ENCODE data around the gene OR14I1. TPM values are rescaled to one million over a fixed set of nuclear protein-coding genes. Genes with fewer than 3 reads are reported as not detected.

OR14I1 gene
- total and polyA plus RNA-seq, 9 of the 15 experiments (the other 6 are each of a cell fraction or from before 2014, with no cell fraction given) = not detected

- POLR2A ChIA-PET = interaction anchor here (0.6 to 0.9 kb wide), 3 partner anchors 9 to 1417 kb away, joined by 3 read pairs; no protein-coding TSS in a partner anchor
- H2AFZ ChIP-seq (ENCODE audit: low read depth, low read length) = 0 out of 2 replicates have a peak overlapping the region, but pooled peaks have one; percentile 7
Measured at GRCh38 chr1:248750496-248750895, 47.9 kb upstream of the OR14I1 start.

GRCh38 chr1:248748211-248748610 lies 45.6 kb upstream of the OR14I1 start:
- Histone ChIP-seq H3K4me3 (no peak overlapping the region), H3K27me3 (ENCODE audit: control insufficient read depth in 2 of 2, insufficient read depth in 2 of 2, low read length in 2 of 2) (peaks cover 18 to 25% of the 10 kb centered on the region in 2 experiments), H3K9ac (ENCODE audit: insufficient read depth in 1 of 2, low read depth in 2 of 2, low read length in 2 of 2) (no peak overlapping the region), H3K4me1 (replicated peaks in 1 of 2; ENCODE audit: control insufficient read depth in 2 of 2, insufficient read depth in 2 of 2, low read length in 2 of 2) (peaks cover 2 to 6% of the 10 kb centered on the region in 2 experiments; a peak in 2 of 5 replicates), H4K20me1 (replicated peaks; ENCODE audit: control insufficient read depth, insufficient read depth, low read length) (no peaks in the 10 kb centered on the region), H3K79me2 (ENCODE audit: control insufficient read depth, insufficient read depth, low read length) (no peaks in the 10 kb centered on the region), H3K27ac (ENCODE audit: extremely low read depth, low read depth, low read length) (no peak overlapping the region), H3K9me3 (replicated peaks; ENCODE audit: control insufficient read depth, insufficient read depth, low read depth, low read length) (no peaks in the 10 kb centered on the region), H3K4me2 (ENCODE audit: insufficient read depth, low read length) (peak overlapping the region; percentile 37; the same call in 1 of the 2 replicates), H3K36me3 (ENCODE audit: control insufficient read depth, insufficient read depth, low read length) (no peaks in the 10 kb centered on the region), H2AFZ (ENCODE audit: low read depth, low read length) (no peak overlapping the region), H3K9me1 (ENCODE audit: control insufficient read depth, insufficient read depth, low read length) (no peaks in the 10 kb centered on the region)
- no peak for FAIRE-seq
- BruUV-seq (replicated peaks) = no TSS peak
- intact Hi-C loops (cut with micrococcal nuclease) (no loop called here), in situ Hi-C loops (cut with MboI) (no loop called here)
- ChIA-PET POLR2A (interaction anchor here (0.6 kb wide), 1 partner anchor 14 kb away, joined by 3 read pairs; no protein-coding TSS in a partner anchor), CTCF (ENCODE audit: low intra/inter-chr PET ratio) (no interaction called here)
- DNase-seq (ENCODE audit: extremely low read depth in 1 of 4, low spot score in 3 of 4) = no peak
- 5% methylated on average over 6 of the region's 10 CpGs for WGBS (ENCODE audit: insufficient coverage, low coverage, missing lambda C conversion rate)
- peak; percentile 22; the same call in 1 of the 3 replicates for ATAC-seq
- TF ChIP-seq FOXA1 (IDR thresholded peaks at IDR 0.05; ENCODE audit: borderline replicate concordance) = no peak
- no peak for TF ChIP-seq PRPF4 (IDR thresholded peaks at IDR 0.05; ENCODE audit: insufficient read depth, low read depth, low read length, poor library complexity, severe bottlenecking)
- no peak for TF ChIP-seq SFPQ (IDR thresholded peaks at IDR 0.05; ENCODE audit: low read depth, low read length)
- TF ChIP-seq NEUROD1 (IDR thresholded peaks at IDR 0.05; ENCODE audit: borderline replicate concordance, low read depth, low read length, partially characterized antibody) = no peak
- no peak for TF ChIP-seq ARID2 (IDR thresholded peaks at IDR 0.05)
- no peak for TF ChIP-seq ZBTB17 (CRISPR knock-in tag; IDR thresholded peaks at IDR 0.05)
- no peak for TF ChIP-seq TFAM (CRISPR knock-in tag; conservative IDR thresholded peaks at IDR 0.05)
- no peak for TF ChIP-seq HEY1 (CRISPR knock-in tag; IDR thresholded peaks at IDR 0.05; ENCODE audit: borderline replicate concordance)
- no peak for TF ChIP-seq STAT5B (CRISPR knock-in tag; IDR thresholded peaks at IDR 0.05)
- TF ChIP-seq ZNF12 (CRISPR knock-in tag; IDR thresholded peaks at IDR 0.05) = no peak
- no peak for TF ChIP-seq ZNF354B (CRISPR knock-in tag; IDR thresholded peaks at IDR 0.05)
- TF ChIP-seq FUS (optimal IDR thresholded peaks at IDR 0.05; ENCODE audit: low read depth, low read length) = no peak
- no peak for TF ChIP-seq NFYB (IDR thresholded peaks at IDR 0.05; ENCODE audit: extremely low read depth, insufficient read length)

More at GRCh38 chr1:248750496-248750895, 47.9 kb upstream of the OR14I1 start:
- intact Hi-C loops (cut with micrococcal nuclease) (no loop called here), in situ Hi-C loops (cut with MboI) (no loop called here)
- Histone ChIP-seq H3K27me3 (ENCODE audit: control insufficient read depth in 2 of 2, insufficient read depth in 2 of 2, low read length in 2 of 2) (peaks cover 1 to 4% of the 10 kb centered on the region in 2 experiments; a peak in 2 of 5 replicates), H3K79me2 (ENCODE audit: control insufficient read depth, insufficient read depth, low read length) (no peaks in the 10 kb centered on the region), H3K9me1 (ENCODE audit: control insufficient read depth, insufficient read depth, low read length) (no peaks in the 10 kb centered on the region), H3K36me3 (ENCODE audit: control insufficient read depth, insufficient read depth, low read length) (no peaks in the 10 kb centered on the region), H4K20me1 (replicated peaks; ENCODE audit: control insufficient read depth, insufficient read depth, low read length) (no peaks in the 10 kb centered on the region), H3K9me3 (replicated peaks; ENCODE audit: control insufficient read depth, insufficient read depth, low read depth, low read length) (no peaks in the 10 kb centered on the region), H3K4me1 (replicated peaks in 1 of 2; ENCODE audit: control insufficient read depth in 2 of 2, insufficient read depth in 2 of 2, low read length in 2 of 2) (peaks cover 2 to 6% of the 10 kb centered on the region in 2 experiments; a peak in 2 of 5 replicates), H3K27ac (ENCODE audit: extremely low read depth, low read depth, low read length) (no peak overlapping the region), H3K9ac (ENCODE audit: insufficient read depth in 1 of 2, low read depth in 2 of 2, low read length in 2 of 2) (no peak overlapping the region), H3K4me3 (no peak overlapping the region), H3K4me2 (ENCODE audit: insufficient read depth, low read length) (no peak overlapping the region)
- BruUV-seq (replicated peaks) = no TSS peak
- CTCF ChIA-PET (ENCODE audit: low intra/inter-chr PET ratio) = no interaction called here
- TF ChIP-seq TFAM (CRISPR knock-in tag; conservative IDR thresholded peaks at IDR 0.05) = no peak
- TF ChIP-seq ILK (tag; IDR thresholded peaks at IDR 0.05; ENCODE audit: borderline replicate concordance, low read depth) = no peak
- TF ChIP-seq CHD1 (IDR thresholded peaks at IDR 0.05; ENCODE audit: low read length) = no peak
- TF ChIP-seq PHF8 (IDR thresholded peaks at IDR 0.05; ENCODE audit: borderline replicate concordance, low read length) = no peak
- DNase-seq (ENCODE audit: extremely low read depth in 1 of 4, low spot score in 3 of 4) (no peak), FAIRE-seq (no peak), ATAC-seq (peak; percentile 21)
- 12% methylated on average over 2 of the region's 2 CpGs for WGBS (ENCODE audit: insufficient coverage, low coverage, missing lambda C conversion rate)
